HUES6 (cell line): ENCODE results near the gene PTBP3.
"Not testable (repeated sequence)": the region's sequence is repeated elsewhere in the genome, so short reads cannot be mapped to it uniquely, and the experiment has no call there.

Experiments used
- H3K27ac ChIP-seq: 2 replicates; pipeline ENCODE4 v1.7.0; 2013; ENCODE audit warnings: low read depth, mild to moderate bottlenecking, low read length, inconsistent platforms
- H3K27me3 ChIP-seq: 2 replicates; pipeline ENCODE4 v1.6.1; 2013; ENCODE audit warnings: low read length; ENCODE audit not compliant: control insufficient read depth, insufficient read depth
- H3K36me3 ChIP-seq: 2 replicates; pipeline ENCODE4 v1.6.1; 2013; ENCODE audit warnings: low read length; ENCODE audit not compliant: control insufficient read depth, insufficient read depth
- H3K4me1 ChIP-seq: 2 replicates; pipeline ENCODE4 v1.6.1; 2013; ENCODE audit warnings: low read length; ENCODE audit not compliant: control insufficient read depth, insufficient read depth
- H3K4me3 ChIP-seq: 2 replicates; pipeline ENCODE4 v1.5.1; 2013; ENCODE audit warnings: low read depth, low read length
- H3K9ac ChIP-seq: one replicate; pipeline ENCODE4 v1.6.1; 2013; ENCODE audit warnings: mild to moderate bottlenecking, low read length
- H3K9me3 ChIP-seq: 2 replicates; pipeline ENCODE4 v1.6.1; 2013; ENCODE audit warnings: low read depth, low read length; ENCODE audit not compliant: control insufficient read depth, insufficient read depth

Gene PTBP3

DNA sequence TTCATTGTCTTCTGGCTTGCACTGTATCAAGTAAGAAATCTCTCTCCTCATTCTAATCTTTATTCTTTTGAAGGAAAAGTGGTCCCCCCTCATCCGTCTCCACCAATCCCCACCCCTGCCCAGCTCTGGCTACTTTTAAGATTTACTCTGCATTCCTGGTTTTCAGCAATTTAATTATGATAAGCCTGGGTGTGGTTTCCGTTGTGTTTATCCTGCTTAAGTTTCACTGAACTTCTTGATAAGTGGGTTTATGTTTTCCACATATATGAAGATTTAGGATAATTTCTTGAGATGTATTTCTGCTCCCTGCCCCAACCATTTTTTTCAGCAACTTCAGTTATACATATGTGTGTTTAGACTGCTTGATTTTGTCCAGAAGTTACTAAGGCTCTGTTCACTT, 46.5 kb downstream of the PTBP3 start:
- Histone ChIP-seq H3K27me3 (no peaks in the 10 kb centered on the region), H3K9ac (no peak overlapping the region), H3K9me3 (peaks cover 28% of the 10 kb centered on the region), H3K4me1 (no peaks in the 10 kb centered on the region), H3K4me3 (no peak overlapping the region), H3K27ac (no peak overlapping the region), H3K36me3 (peaks cover 39% of the 10 kb centered on the region)

DNA sequence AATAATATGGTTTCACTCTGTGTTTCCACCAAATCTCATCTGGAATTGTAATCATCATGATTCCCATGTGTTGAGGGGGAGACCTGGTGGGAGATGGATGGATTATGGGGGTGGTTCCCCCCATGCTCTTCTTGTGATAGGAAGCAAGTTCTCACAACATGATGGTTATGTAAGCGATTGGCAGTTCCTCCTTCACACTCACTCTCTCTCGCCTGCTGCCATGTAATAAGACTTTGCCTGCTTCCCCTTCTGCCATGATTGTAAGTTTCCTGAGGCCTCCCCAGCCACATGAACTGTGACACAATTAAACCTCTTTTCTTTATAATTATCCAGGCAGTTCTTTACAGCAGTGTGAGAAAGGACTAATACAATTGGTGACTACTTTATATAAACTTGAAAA, 48.4 kb downstream of the PTBP3 start:
- Histone ChIP-seq H3K4me1 (no peaks in the 10 kb centered on the region), H3K27ac (no peak overlapping the region), H3K9ac (no peak overlapping the region), H3K36me3 (peaks cover 33% of the 10 kb centered on the region), H3K4me3 (no peak overlapping the region), H3K27me3 (no peaks in the 10 kb centered on the region), H3K9me3 (peaks cover 28% of the 10 kb centered on the region)

DNA sequence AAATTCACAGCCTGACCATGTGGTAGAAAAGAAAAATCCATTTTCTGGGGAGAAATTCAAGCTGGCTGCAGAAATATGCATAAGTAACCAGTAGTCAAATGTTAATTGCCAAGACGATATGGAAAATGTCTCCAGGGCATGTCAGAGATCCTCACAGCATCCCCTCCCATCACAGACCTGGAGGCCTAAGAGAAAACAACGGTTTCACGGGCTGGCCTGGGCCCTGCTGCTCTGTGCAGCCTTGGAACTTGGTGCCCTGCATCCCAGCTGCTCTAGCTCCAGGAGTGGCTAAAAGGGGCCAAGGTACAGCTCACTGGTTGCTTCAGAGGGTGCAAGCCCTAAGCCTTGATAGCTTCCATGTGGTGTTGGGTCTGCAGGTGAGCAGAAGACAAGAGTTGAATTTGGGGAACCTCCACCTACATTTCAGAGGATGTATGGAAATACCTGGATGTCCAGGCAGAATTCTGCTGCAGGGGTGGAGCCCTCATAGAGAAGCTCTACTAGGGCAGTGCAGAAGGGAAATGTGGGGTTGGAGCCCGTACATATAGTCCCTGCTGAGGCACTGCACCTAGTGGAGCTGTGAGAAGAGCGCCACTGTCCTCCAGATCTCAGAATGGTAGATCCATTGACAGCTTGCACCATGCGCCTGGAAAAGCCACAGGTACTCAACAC, 49.7 kb downstream of the PTBP3 start:
- H3K9ac ChIP-seq: no peak overlapping the region
- H3K27ac ChIP-seq: no peak overlapping the region
- no peaks in the 10 kb centered on the region; the same call in 1 of the 2 replicates for H3K4me1 ChIP-seq
- no peak overlapping the region for H3K4me3 ChIP-seq
- H3K36me3 ChIP-seq: peaks cover 29% of the 10 kb centered on the region
- H3K9me3 ChIP-seq: peaks cover 28% of the 10 kb centered on the region
- no peaks in the 10 kb centered on the region for H3K27me3 ChIP-seq

DNA sequence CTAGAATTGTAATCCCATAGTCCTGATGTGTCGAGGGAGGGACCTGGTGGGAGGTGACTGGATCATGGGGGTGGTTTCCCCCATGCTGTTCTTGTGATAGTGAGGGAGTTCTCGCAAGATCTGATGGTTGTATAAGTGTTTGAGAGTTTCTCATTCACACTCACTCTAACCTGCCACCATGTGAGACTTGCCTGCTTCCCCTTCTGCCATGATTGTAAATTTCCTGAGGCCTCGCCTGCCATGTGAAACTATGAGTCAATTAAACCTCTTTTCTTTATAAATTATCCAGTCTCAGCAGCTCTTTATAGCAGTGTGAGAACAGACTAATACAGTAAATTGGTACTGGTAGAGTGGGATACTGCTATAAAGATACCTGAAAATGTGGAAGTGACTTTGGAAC, 50.6 kb downstream of the PTBP3 start:
- H3K4me3 ChIP-seq, H3K27ac ChIP-seq, H3K4me1 ChIP-seq, H3K9ac ChIP-seq, H3K27me3 ChIP-seq: not testable (repeated sequence)
- Histone ChIP-seq H3K9me3 (peaks cover 25% of the 10 kb centered on the region), H3K36me3 (peaks cover 20% of the 10 kb centered on the region)

DNA sequence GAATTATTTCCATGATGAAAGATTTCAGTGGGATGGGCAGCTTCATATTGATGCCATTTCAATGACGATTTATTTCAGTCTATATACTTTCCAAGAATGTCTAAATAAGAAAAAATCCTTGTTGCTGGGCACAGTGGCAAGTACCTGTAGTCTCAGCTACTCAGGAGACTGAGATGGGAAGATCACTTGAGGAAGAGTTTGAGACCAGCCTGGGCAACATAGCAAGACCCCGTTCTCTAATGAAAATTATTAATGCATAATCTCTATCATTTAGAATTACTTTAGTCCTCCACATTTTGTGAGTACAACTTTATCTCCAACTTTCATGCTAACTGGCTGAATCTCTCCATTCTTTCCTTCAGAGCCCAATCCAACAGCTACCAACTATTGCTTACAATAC, 52.5 kb downstream of the PTBP3 start:
- no peak overlapping the region for H3K4me3 ChIP-seq
- H3K9ac ChIP-seq: no peak overlapping the region
- H3K4me1 ChIP-seq: peaks cover 9% of the 10 kb centered on the region; the same call in 1 of the 2 replicates
- H3K27ac ChIP-seq: no peak overlapping the region
- H3K9me3 ChIP-seq: peaks cover 25% of the 10 kb centered on the region
- peaks cover 20% of the 10 kb centered on the region for H3K36me3 ChIP-seq
- no peaks in the 10 kb centered on the region for H3K27me3 ChIP-seq

DNA sequence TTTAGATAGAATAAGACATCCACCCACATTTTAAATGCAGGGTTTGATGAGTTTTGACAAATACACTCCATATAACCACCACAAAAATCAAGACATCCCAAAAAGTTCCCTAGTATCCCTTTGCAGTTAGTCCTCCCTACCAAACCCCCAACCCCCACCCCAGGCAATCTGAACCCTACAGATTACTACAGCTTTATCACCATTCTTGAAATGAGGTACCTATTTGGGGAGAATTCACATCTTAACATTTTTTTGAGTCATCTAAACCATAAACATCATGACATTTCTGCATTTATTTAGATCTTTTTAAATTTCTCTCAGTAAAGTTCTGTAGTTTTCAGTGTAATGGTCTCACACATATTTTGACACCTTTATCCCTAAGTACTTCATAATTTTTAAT, 53.9 kb downstream of the PTBP3 start:
- Histone ChIP-seq H3K9ac (no peak overlapping the region), H3K27me3 (no peaks in the 10 kb centered on the region), H3K36me3 (peaks cover 14% of the 10 kb centered on the region), H3K9me3 (peaks cover 14% of the 10 kb centered on the region), H3K4me1 (peaks cover 9% of the 10 kb centered on the region; the same call in 1 of the 2 replicates), H3K27ac (no peak overlapping the region), H3K4me3 (no peak overlapping the region)

DNA sequence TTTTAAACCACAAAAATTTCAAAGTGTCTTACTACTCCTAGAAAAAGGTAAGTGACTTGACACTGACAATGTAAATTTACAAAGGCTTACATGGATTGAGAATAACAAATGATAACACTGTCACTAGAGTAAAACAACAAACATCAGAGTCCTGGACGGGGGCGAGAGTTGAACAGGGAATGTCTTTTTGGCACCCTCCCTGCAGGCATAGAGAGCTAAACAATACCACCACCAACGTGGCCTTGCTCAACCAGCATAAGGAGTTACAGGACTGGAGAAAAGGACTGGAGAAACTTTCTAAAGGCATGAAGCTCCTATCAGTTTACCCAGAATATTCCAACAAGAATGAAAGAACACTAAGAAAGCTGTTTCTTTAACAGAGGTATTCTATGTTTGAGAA, 55.3 kb downstream of the PTBP3 start:
- H3K27ac ChIP-seq: no peak overlapping the region

DNA sequence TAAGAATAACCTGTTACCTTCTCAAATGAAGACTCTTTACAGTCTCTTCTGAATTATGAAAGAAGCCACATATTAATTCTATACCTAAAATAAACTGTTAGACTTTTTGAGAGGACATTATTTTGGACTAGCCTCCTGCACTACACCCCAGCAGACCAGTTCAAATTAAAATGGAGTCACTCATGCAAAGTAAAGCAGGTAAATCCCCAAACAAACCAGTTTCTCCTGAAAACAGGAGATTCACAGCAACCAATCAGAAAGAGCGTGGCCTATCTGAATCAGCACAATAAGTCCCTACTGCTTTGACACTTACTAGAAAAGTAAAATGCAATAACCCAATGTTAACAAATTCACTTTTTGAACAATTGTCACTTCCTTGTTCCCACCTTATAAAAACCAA, 58.8 kb downstream of the PTBP3 start:
- H3K4me3 ChIP-seq: no peak overlapping the region
- H3K9ac ChIP-seq: no peak overlapping the region

More for the DNA sequence above, 55.3 kb downstream of the PTBP3 start:
- H3K9me3 ChIP-seq: peaks cover under 1% of the 10 kb centered on the region; the same call in 1 of the 2 replicates
- no peaks in the 10 kb centered on the region for H3K27me3 ChIP-seq
- H3K9ac ChIP-seq: no peak overlapping the region
- H3K4me3 ChIP-seq: no peak overlapping the region
- peaks cover 9% of the 10 kb centered on the region; the same call in 1 of the 2 replicates for H3K4me1 ChIP-seq
- H3K36me3 ChIP-seq: 0 out of 2 replicates have a peak, but pooled peaks cover under 1% of the 10 kb centered on the region

DNA sequence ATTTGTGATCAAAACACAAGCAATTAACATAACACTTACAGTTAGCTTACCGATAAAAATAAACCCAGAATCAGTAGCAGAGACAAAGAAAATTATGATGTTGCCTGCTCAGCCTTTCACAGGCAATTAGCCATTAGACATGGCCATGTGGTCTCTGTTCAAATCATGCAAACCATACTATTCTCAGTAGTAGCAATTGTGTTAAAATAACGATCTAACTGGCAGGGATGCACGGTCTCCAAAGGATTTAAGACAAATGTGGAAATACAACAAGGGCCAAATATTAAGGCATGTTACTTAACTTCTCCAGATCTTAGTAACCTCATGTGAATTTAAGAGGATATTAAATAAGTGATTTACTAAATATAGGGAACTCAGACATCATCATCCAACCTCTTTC, 59.5 kb downstream of the PTBP3 start:
- Histone ChIP-seq H3K4me3 (no peak overlapping the region), H3K9me3 (no peaks in the 10 kb centered on the region), H3K9ac (no peak overlapping the region), H3K36me3 (peaks cover 6% of the 10 kb centered on the region; the same call in 1 of the 2 replicates), H3K27me3 (no peaks in the 10 kb centered on the region), H3K4me1 (peaks cover 9% of the 10 kb centered on the region; the same call in 1 of the 2 replicates), H3K27ac (no peak overlapping the region)

More for the DNA sequence above, 58.8 kb downstream of the PTBP3 start:
- Histone ChIP-seq H3K36me3 (peaks cover 6% of the 10 kb centered on the region; the same call in 1 of the 2 replicates), H3K27me3 (no peaks in the 10 kb centered on the region), H3K27ac (no peak overlapping the region), H3K4me1 (peaks cover 9% of the 10 kb centered on the region; the same call in 1 of the 2 replicates), H3K9me3 (no peaks in the 10 kb centered on the region)

DNA sequence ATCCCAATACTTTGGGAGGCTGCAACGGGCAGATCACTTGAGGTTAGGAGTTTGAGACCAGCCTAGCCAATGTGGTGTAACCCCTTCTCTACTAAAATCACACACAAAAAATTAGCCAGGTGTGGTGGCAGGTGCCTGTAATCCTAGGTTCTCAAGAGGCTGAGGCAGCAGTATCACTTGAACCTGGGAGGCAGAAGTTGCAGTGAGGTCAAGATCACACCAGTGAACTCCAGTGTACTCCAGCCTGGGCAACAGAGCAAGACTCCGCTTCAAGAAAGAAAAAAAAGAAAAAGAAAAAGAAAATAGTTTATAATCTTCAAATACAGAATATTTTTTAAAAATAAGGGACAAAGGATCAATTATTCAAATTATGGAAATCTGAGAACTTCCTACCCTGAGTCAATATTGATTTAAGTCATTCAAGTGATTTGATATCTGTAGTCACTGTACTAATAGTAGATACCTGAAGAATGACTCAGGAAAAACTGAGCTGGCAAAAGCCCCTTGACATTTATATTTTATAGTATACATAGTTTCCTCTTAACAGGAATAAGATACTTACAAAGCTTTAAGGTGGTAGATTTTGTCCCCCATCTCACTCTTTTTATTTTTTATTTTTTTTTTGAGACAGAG, 61.8 kb downstream of the PTBP3 start:
- Histone ChIP-seq H3K4me3 (no peak overlapping the region), H3K9ac (no peak overlapping the region), H3K4me1 (no peaks in the 10 kb centered on the region), H3K27me3 (no peaks in the 10 kb centered on the region), H3K36me3 (peaks cover 7% of the 10 kb centered on the region), H3K9me3 (no peaks in the 10 kb centered on the region), H3K27ac (no peak overlapping the region)

DNA sequence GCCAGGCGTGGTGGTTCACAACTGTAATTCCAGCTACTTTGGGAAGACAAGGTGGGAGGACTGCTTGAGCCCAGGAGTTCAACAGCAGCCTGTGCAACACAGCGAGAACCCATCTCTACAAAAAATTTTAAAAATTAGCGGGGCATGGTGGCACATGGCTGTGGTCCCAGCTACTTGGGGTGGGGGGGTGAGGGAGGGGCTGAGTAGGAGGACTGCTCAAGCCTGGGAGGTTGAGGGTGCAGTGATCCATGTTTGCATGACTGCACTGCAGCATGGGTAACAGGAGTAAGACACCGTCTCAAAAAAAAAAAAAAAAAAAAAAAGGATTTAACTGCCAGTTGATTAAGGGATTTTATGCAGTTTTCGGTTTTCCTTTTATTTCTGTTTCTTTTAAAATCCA, 65.0 kb downstream of the PTBP3 start:
- Histone ChIP-seq H3K27me3 (no peaks in the 10 kb centered on the region), H3K9me3 (no peaks in the 10 kb centered on the region), H3K36me3 (peaks cover 16% of the 10 kb centered on the region), H3K4me3 (no peak overlapping the region), H3K27ac (no peak overlapping the region), H3K4me1 (peaks cover 6% of the 10 kb centered on the region), H3K9ac (no peak overlapping the region)
